Suppressor macrophage (primary cell): ENCODE results near the gene PPFIBP2.
A peak's percentile ranks its signal among the peaks of the same experiment; 100 is the strongest.
"Not testable (repeated sequence)": the region's sequence is repeated elsewhere in the genome, so short reads cannot be mapped to it uniquely, and the experiment has no call there.

Experiments
- DNase-seq, 4 experiments: peaks; one replicate each; pipeline ENCODE4 v3.0.0-alpha.2; 2020 to 2022

The PPFIBP2 gene

GRCh38 chr11:7638710-7639642 lies 125.2 kb downstream of the PPFIBP2 start:
- no peak for DNase-seq

- no peak for DNase-seq
Observed at GRCh38 chr11:7639643-7640025, 125.8 kb downstream of the PPFIBP2 start.

- DNase-seq: no peak
Observed at GRCh38 chr11:7640816-7641215, 127.0 kb downstream of the PPFIBP2 start.

GRCh38 chr11:7642747-7643146 lies 128.9 kb downstream of the PPFIBP2 start:
- no peak for DNase-seq

- no peak for DNase-seq
Observed at GRCh38 chr11:7643314-7643713, 129.5 kb downstream of the PPFIBP2 start.

GRCh38 chr11:7645206-7645605 lies 131.4 kb downstream of the PPFIBP2 start:
- DNase-seq: no peak

GRCh38 chr11:7646866-7647265 lies 133.1 kb downstream of the PPFIBP2 start:
- DNase-seq: no peak

- no peak for DNase-seq
Observed at GRCh38 chr11:7648264-7648663, 134.5 kb downstream of the PPFIBP2 start.

GRCh38 chr11:7651140-7651551 lies 137.3 kb downstream of the PPFIBP2 start:
- DNase-seq: peak; percentile 60 to 70 (median 69)

- peak in 1 of 4 experiments; percentile 34 for DNase-seq
Observed at GRCh38 chr11:7651700-7652099, 137.9 kb downstream of the PPFIBP2 start.

- no peak for DNase-seq
Observed at GRCh38 chr11:7654195-7654705, 140.5 kb downstream of the PPFIBP2 start.

- no peak for DNase-seq
Observed at GRCh38 chr11:7655253-7656217, 141.7 kb downstream of the PPFIBP2 start.

- no peak for DNase-seq
Observed at GRCh38 chr11:7656704-7657103, 142.9 kb downstream of the PPFIBP2 start.

- peak; percentile 38 to 69 (median 64) for DNase-seq
Observed at GRCh38 chr11:7657306-7658025, 143.7 kb downstream of the PPFIBP2 start.

GRCh38 chr11:7663531-7663930 lies 149.7 kb downstream of the PPFIBP2 start:
- DNase-seq: not testable (repeated sequence)

GRCh38 chr11:7664867-7665266 lies 151.1 kb downstream of the PPFIBP2 start:
- no peak for DNase-seq

- peak; percentile 67 to 87 (median 73) for DNase-seq
Observed at GRCh38 chr11:7665473-7666291, 151.9 kb downstream of the PPFIBP2 start.

- no peak for DNase-seq
Observed at GRCh38 chr11:7666292-7666866, 152.6 kb downstream of the PPFIBP2 start.

GRCh38 chr11:7667460-7667859 lies 153.7 kb downstream of the PPFIBP2 start:
- no peak for DNase-seq

- DNase-seq: no peak
Observed at GRCh38 chr11:7668464-7668863, 154.7 kb downstream of the PPFIBP2 start.

GRCh38 chr11:7668911-7669310 lies 155.1 kb downstream of the PPFIBP2 start:
- DNase-seq: no peak
